LNCaP clone FGC (cell line): Measurements from ENCODE around the gene OGFOD2.

Experiments
- DNase-seq: peaks from one replicate; pipeline ENCODE4 v3.0.0-alpha.2; 2011; ENCODE audit warnings: low read depth
- H3K4me3 ChIP-seq: 2 replicates; pipeline ENCODE4 v1.5.1; 2011; ENCODE audit warnings: mild to moderate bottlenecking, low read depth, low read length, control low read depth
- TF ChIP-seq, protein P1 (sequence below): IDR thresholded peaks from 2 replicates; pipeline ENCODE4 v1.5.1; 2012; ENCODE audit warnings: mild to moderate bottlenecking; ENCODE audit not compliant: control insufficient read depth, insufficient read depth; ENCODE audit errors: extremely low read depth

The OGFOD2 gene

DNA sequence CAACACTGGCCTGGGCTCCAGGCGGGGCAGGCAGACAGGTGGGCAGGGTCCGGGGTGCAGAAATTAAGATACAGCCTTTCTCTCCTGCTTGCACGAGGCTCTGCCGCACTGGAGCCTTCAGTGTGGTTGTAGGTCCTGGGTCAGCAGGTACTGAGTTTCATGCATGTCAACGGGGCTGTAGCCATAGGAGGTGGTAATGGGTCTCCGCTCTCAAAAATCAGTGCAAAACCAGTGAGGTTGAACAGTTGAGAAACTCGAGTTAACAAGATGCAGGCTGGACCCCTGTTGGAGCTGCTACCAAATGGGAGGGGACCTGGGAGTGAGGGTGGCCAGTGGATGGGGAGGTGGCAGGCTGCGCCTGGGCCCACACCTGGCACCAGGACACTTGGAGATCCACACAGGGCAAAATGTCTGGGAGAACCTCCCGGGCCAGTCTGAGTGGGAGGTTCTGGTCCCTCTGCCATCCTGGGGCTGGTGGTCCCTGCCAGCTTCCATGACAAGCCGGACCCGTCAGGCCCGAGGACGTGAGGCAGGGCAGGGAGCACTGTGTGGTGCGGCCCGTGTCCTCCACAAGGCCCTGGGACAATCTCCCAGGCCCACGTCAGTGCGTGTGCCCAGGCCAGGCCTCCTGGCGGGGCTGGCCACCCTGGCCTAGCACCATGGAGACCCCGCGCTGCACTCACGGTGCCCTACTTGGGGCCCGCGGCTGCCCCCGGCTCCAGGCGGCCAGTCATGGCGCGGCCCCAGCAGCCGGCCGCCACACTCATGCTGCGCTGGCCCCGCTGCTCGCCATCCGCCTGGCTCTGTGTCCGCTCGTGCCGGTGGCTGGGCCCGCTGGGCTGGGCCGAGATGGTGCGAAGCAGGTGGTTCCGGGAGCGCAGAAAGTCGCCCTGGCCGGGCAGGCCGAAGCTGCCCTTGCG, 10.6 kb downstream of the OGFOD2 start:
- TF ChIP-seq, protein P1, sequence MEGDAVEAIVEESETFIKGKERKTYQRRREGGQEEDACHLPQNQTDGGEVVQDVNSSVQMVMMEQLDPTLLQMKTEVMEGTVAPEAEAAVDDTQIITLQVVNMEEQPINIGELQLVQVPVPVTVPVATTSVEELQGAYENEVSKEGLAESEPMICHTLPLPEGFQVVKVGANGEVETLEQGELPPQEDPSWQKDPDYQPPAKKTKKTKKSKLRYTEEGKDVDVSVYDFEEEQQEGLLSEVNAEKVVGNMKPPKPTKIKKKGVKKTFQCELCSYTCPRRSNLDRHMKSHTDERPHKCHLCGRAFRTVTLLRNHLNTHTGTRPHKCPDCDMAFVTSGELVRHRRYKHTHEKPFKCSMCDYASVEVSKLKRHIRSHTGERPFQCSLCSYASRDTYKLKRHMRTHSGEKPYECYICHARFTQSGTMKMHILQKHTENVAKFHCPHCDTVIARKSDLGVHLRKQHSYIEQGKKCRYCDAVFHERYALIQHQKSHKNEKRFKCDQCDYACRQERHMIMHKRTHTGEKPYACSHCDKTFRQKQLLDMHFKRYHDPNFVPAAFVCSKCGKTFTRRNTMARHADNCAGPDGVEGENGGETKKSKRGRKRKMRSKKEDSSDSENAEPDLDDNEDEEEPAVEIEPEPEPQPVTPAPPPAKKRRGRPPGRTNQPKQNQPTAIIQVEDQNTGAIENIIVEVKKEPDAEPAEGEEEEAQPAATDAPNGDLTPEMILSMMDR = no peak
- DNase-seq = no peak
- no peak overlapping the region for H3K4me3 ChIP-seq

DNA sequence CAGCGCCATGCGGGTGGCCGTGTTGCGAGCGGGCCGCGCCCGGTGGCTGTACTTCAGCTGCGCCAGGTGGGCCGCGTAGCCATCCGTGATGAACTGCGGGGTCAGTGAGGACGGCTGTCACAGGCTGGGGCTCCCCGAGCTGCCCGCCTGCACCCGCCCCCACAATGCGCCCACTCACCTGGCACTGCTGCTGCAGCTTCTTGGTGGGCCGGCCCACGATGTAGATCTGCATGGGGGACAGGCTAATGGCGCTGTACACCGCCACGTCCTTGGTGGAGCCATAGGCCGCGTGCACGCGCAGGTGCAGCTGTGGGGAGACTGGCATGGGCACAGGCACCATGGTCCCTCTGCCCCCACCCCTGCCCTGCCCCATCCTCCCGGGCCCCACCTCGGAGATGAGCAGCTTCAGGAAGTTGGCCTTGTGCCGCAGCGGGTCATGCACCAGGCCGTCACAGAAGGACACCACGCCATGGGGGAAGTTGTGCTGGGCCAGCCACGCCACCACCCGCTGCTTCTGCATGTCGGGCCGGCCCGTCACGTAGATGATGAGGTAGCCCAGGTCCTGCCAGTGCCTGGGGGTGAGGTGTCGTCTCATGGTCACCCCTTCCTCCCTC, 11.3 kb downstream of the OGFOD2 start:
- no peak for DNase-seq
- TF ChIP-seq, protein P1 = no peak
- H3K4me3 ChIP-seq = no peak overlapping the region

DNA sequence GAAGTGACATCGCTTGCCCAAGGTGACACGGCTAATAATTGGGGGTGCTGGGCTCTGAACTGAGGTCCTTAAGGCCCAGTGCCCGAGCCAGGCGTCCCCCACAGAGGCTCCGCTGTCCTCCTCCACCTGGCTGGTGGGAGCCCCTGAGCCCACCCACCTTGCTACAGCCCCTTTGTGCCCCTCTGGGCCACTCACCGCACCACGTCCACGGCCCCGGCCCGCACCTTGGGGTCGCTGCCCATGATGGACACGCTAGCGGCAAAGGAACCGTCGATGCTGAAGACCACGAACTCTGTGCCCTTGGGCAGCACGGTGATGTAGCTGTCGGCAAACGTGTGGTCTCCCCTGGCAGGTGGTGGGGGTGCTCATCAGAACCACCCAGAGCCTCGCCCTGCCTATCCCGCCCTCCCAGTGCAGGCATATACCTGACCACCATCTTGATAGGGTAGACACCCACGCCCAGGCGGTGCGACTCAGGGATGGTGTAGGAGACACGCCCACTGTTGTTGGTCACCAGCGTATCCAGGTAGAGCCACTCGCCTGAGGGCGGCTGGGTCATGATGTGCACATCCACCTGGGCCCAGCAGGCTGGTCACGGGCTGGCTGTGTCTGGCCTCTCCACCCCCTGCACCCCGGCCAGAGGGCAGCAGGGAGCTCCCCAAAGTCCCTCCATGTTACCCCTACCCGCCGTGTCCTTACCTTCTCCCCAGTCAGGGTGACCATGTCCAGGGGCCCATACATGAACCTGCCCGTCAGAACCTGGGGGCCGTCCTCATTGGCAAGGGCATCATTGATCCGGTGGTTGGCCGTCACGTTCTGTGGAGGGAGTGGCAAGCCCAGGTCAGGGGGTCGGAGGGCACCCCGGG, 12.3 kb downstream of the OGFOD2 start:
- no peak overlapping the region for H3K4me3 ChIP-seq
- DNase-seq = no peak
- TF ChIP-seq, protein P1 = no peak

DNA sequence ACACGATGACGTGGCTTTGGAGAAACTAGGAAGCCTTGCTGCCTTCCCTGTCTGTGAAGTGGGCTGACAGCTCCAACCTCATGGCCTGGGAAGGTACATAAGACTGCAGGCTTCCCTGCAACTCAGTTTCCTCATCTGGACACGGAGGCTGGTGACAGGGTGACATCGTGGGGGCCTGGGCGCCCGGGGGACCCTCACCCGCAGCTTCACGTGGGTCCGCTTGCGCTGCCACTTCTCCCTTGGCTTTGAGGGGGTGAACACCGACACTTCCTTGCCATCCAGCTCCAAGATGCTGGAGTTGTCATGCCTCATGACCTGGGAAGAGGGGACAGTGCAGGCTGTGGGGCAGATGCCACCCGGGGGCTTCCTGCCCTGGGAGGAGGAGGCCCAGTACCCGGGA, 13.0 kb downstream of the OGFOD2 start:
- DNase-seq = no peak
- H3K4me3 ChIP-seq = no peak overlapping the region
- TF ChIP-seq, protein P1 = no peak

DNA sequence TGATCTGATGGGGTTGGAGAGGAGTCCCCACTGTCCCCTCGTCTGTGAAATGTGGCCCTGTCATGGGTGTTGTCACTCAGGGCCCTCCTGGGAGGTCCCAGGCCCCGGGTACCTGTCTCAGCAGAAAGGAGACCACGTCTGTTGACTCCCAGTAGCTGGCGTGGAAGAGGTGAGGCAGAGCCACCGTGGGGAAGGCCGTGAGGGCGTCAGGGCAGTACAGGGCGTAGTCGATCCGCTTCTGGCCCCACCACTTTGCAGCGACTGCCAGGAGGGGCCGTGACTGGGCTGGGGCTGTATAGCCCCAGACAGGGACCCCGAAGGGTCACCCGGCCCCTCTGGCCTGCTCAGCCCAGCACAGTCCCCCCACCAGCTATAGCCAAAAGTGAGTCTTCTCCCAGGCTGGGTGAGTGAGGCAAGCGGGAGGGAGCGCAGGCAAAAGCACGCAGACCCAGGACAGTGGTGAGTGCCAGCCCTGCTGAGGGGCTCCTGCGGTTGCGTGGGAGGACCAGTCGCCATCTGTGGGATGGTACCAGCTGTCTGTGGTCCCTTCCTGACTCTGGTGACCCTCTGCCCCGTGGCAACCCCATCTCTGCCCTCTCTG, 13.7 kb downstream of the OGFOD2 start:
- DNase-seq = no peak
- TF ChIP-seq, protein P1 = no peak
- H3K4me3 ChIP-seq = no peak overlapping the region

DNA sequence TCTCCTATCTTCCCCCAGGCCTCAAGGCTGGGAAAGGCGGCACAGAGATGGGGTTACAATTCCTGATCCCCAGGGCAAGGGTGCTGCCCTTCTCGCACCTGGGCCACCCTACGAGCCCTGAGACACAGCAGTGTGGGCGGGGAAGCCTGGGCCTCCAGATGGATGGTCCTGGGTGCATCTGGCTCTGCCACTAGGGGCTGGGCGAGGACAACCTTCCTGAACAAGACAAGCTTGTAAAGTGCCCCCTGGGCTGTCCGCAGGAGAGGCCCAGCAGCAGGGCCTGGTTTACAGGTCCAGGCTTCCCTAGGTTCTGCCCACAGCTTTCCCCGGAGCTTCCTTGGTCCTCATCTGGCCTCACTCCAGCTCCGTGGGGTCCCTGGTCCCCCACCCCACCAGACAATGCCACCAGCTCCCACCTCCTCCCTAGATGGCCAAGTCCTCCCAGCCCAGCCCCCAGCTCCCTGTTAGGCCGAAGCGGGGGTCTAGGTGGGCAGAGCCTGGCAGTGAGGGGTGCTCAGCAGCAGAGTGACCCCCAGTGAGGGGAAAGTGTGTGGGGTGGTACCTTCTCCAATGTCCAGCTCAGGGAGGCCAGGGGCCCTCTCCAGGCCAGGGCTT, 14.3 kb downstream of the OGFOD2 start:
- DNase-seq = no peak
- TF ChIP-seq, protein P1 = no peak
- H3K4me3 ChIP-seq = no peak overlapping the region
